ENCODE measurements around the gene DLG5. TPM values are rescaled to one million over a fixed set of nuclear protein-coding genes. Genes with fewer than 3 reads are reported as not detected.

DLG5 gene
- total and polyA plus RNA-seq, 11 donors, result 5.2 to 27.1 (median 12.8) TPM

DNA sequence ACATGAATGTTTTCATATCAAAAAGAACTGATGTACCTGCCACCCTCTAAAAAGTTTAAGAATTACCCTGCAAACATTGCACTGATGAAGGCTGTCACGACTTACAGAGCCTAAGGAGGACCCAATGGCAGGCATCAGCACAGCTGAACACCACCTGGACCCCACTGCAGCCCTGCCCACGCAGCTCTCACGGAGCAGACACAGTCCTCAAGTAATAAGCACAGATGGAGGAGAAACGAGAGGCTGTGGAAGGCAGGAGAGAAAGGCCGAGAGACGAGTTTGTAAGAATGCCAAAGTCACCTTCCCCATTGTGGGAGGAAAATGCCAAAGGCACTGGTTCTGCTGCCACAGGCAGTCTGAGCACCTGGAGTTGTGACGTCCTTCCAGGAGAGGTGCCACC, 135.0 kb downstream of the DLG5 start:
- intact Hi-C loops (cut with DNase I), result no loop called here
- Histone ChIP-seq H3K27ac (no peak overlapping the region), H3K4me1 (no peaks in the 10 kb centered on the region), H3K36me3 (peaks cover 0 to 62% (median 58%) of the 10 kb centered on the region in 9 donors), H3K9me3 (peaks cover 0 to 4% (median 0%) of the 10 kb centered on the region in 12 donors), H3K27me3 (no peaks in the 10 kb centered on the region), H3K4me3 (no peak overlapping the region)
- DNase-seq (no peak), ATAC-seq (no peak)
- 82 to 92% (median 85%) methylated on average over 7 of the region's 7 CpGs for WGBS, 4 donors
- TF ChIP-seq, protein P1, sequence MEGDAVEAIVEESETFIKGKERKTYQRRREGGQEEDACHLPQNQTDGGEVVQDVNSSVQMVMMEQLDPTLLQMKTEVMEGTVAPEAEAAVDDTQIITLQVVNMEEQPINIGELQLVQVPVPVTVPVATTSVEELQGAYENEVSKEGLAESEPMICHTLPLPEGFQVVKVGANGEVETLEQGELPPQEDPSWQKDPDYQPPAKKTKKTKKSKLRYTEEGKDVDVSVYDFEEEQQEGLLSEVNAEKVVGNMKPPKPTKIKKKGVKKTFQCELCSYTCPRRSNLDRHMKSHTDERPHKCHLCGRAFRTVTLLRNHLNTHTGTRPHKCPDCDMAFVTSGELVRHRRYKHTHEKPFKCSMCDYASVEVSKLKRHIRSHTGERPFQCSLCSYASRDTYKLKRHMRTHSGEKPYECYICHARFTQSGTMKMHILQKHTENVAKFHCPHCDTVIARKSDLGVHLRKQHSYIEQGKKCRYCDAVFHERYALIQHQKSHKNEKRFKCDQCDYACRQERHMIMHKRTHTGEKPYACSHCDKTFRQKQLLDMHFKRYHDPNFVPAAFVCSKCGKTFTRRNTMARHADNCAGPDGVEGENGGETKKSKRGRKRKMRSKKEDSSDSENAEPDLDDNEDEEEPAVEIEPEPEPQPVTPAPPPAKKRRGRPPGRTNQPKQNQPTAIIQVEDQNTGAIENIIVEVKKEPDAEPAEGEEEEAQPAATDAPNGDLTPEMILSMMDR (IDR thresholded peaks at IDR 0.05), result no peak
- TF ChIP-seq POLR2A (IDR thresholded peaks at IDR 0.05), result no peak

DNA sequence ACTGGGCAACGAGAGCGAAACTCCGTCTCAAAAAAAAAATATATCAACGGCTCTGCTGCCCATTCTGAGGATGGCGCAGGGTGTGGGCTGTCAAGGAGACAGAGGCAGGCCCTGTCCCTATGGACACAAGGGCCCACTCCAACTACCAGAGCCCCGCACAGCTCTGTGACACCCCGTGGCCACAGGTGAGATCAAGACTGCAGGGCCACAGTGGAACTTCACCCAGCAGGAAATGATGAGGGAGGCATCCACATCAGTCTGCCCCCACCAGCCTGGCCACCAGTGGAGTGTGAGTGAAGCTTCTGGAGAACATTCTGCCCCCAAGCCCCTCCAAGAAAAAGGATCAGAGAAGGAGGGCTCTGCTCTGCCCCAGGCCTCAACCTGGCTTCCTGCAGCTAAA, 136.7 kb downstream of the DLG5 start:
- H3K4me3 ChIP-seq, result no peak overlapping the region
- H3K27ac ChIP-seq, result no peak overlapping the region
- ATAC-seq (no peak), DNase-seq (no peak)
- peaks cover 0 to 12% (median 0%) of the 10 kb centered on the region in 12 donors for H3K9me3 ChIP-seq
- H3K36me3 ChIP-seq, result peaks cover 0 to 46% (median 42%) of the 10 kb centered on the region in 9 donors
- intact Hi-C loops (cut with DNase I), result no loop called here
- WGBS, 4 donors, result 95 to 98% (median 97%) methylated on average over 5 to 7 of the region's 7 CpGs
- TF ChIP-seq, protein P1 (IDR thresholded peaks at IDR 0.05), result no peak
- no peak for TF ChIP-seq POLR2A (IDR thresholded peaks at IDR 0.05)
- no peaks in the 10 kb centered on the region for H3K27me3 ChIP-seq
- no peaks in the 10 kb centered on the region for H3K4me1 ChIP-seq

DNA sequence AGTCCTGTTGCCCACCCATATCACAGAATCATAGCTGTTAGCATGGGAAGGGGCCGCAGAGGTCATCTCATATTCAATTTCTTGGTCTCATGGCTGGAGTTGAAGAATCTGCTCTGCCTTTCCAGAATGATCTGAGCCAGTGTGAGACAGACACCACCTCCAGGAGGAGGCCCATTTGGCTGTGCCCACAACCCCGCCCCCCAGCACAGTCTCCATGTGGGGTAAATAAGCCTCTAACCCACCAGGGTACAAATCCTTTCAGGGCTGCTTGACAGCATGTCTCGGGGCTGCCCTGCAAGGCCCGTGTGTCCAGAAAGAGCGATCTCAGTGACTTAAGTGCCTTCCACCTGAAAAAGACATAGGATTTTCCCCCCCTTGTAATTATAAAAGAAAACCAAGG, 137.5 kb downstream of the DLG5 start:
- Histone ChIP-seq H3K27me3 (no peaks in the 10 kb centered on the region), H3K4me1 (no peaks in the 10 kb centered on the region), H3K9me3 (peaks cover 0 to 12% (median 0%) of the 10 kb centered on the region in 12 donors), H3K4me3 (no peak overlapping the region), H3K27ac (no peak overlapping the region), H3K36me3 (peaks cover 0 to 41% (median 35%) of the 10 kb centered on the region in 9 donors)
- TF ChIP-seq POLR2A (IDR thresholded peaks at IDR 0.05), result no peak
- TF ChIP-seq, protein P1 (IDR thresholded peaks at IDR 0.05), result no peak
- no peak for DNase-seq
- intact Hi-C loops (cut with DNase I), result no loop called here
- no peak for ATAC-seq
- 88 to 99% (median 97%) methylated on average over 5 of the region's 5 CpGs for WGBS, 4 donors

DNA sequence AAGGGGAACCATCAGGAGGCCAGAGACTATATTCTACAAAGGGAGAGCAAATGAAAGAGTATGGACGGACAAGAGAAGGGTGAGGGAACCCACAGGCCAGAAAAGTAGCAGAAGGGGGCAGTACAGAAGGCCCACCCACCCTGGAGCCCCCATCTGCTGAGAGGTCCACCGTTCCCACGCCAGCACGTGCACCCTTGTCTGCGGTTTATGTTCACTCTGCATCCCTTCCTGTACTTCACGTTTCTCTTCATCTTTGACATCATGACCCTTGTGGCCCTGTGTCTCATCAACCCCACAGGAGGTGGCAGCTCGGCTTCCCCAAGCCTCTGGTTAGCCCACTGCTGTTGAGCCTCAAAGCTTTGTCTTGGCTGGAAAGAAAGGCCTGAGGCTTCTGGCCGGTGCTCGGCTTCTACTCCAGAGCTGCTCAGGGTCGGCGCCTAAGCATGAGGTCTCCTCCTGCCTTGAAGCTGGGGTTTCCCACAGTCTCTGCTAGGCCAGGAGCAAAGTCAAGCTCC, 138.0 kb downstream of the DLG5 start:
- no peaks in the 10 kb centered on the region for H3K4me1 ChIP-seq
- intact Hi-C loops (cut with DNase I), result no loop called here
- H3K27ac ChIP-seq, result no peak overlapping the region
- peaks cover 0 to 38% (median 30%) of the 10 kb centered on the region in 9 donors for H3K36me3 ChIP-seq
- TF ChIP-seq, protein P1 (IDR thresholded peaks at IDR 0.05), result no peak
- TF ChIP-seq POLR2A (IDR thresholded peaks at IDR 0.05), result no peak
- no peak overlapping the region for H3K4me3 ChIP-seq
- no peak for DNase-seq
- WGBS, 4 donors, result 94 to 96% (median 94%) methylated on average over 11 of the region's 11 CpGs
- H3K27me3 ChIP-seq, result no peaks in the 10 kb centered on the region
- no peak for ATAC-seq
- H3K9me3 ChIP-seq, result peaks cover 0 to 12% (median 0%) of the 10 kb centered on the region in 12 donors

Data from heart left ventricle (tissue), 16 donors.